ENCODE measurements around the gene SERF2. TPM values are rescaled to one million over a fixed set of nuclear protein-coding genes. Genes with fewer than 3 reads are reported as not detected.
"Not testable (repeated sequence)": the region's sequence is repeated elsewhere in the genome, so short reads cannot be mapped to it uniquely, and the experiment has no call there.

The SERF2 gene
- 400 TPM for total RNA-seq
- polyA plus RNA-seq, result 1,000 to 10,000 TPM; 1,866 to 2,414 (median 2,080) TPM

DNA sequence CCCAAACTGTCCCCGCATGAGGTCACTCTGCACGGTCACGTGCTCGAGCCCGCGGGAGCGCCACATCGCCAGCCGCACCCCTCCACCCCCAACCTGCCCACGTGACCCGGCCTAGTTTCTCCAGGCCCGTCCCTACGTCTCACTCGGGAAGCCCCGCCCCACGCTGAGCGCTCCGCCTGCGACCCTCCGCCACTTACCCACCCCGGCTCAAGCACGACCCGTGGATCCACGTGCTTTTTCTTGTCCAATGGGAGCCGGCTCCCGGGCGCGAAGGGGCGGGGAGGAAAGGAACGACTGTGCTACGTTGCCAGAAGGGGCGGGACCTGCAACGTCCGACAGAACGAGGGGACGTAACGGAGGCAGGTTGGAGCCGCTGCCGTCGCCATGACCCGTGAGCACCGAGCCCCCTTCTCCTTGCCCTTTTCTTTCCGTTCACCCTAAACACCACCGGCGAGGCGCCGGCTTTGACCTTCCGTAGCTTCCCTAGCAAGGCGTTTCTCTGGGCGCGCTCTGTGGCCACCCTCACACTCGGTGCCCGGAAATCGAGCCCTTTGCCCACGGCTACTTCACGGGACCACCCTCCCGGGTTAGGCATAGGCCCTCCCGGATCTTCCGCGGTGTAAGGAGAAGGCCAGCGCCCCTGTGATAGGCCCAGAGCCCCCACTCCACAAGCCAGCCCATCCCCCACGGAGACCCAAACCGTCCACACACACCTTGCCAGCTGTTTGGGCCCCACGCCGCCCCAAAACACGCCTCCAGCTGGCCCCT, at the start of gene SERF2:
SERF2 (plus strand) TSS at position 328 of the 768 bp plus-strand sequence; CDS start at position 385, 57 bp downstream.
- peak; percentile 97 to 100 (median 100) for DNase-seq
- H3K9me3 ChIP-seq (ENCODE audit: control insufficient read depth in 2 of 2, low read length in 2 of 2), result no peaks in the 10 kb centered on the region
- peaks cover 37% of the 10 kb centered on the region for H3K36me3 ChIP-seq (ENCODE audit: control insufficient read depth, insufficient read depth, low read length)
- H3K4me3 Mint-ChIP-seq, result peak within 1 kb of the TSS; percentile 96 to 100 (median 97)
- H3K27ac Mint-ChIP-seq, result peak within 1 kb of the TSS; percentile 86 to 99 (median 98)
- peak within 1 kb of the TSS; percentile 86 for H3K4me3 ChIP-seq (ENCODE audit: low read depth, low read length)
- H3K36me3 Mint-ChIP-seq, result peaks cover 25% of the 10 kb centered on the region
- H3K27me3 Mint-ChIP-seq, result no peaks in the 10 kb centered on the region
- H3K4me1 ChIP-seq (ENCODE audit: control insufficient read depth, insufficient read depth, low read length, poor library complexity, severe bottlenecking), result peaks cover 37% of the 10 kb centered on the region
- no peaks in the 10 kb centered on the region for H3K27me3 ChIP-seq (ENCODE audit: control insufficient read depth, insufficient read depth, low read length)
- H3K4me1 Mint-ChIP-seq, result peaks cover 0 to 57% (median 36%) of the 10 kb centered on the region in 4 donors
- peak; percentile 96 to 97 for ATAC-seq (ENCODE audit: low read depth in 2 of 2)
- peak within 1 kb of the TSS; percentile 96 for H3K27ac ChIP-seq (ENCODE audit: insufficient read depth, low read length, poor library complexity, severe bottlenecking)
- H3K9me3 Mint-ChIP-seq, result peaks cover 0 to 1% (median 0%) of the 10 kb centered on the region in 7 donors

DNA sequence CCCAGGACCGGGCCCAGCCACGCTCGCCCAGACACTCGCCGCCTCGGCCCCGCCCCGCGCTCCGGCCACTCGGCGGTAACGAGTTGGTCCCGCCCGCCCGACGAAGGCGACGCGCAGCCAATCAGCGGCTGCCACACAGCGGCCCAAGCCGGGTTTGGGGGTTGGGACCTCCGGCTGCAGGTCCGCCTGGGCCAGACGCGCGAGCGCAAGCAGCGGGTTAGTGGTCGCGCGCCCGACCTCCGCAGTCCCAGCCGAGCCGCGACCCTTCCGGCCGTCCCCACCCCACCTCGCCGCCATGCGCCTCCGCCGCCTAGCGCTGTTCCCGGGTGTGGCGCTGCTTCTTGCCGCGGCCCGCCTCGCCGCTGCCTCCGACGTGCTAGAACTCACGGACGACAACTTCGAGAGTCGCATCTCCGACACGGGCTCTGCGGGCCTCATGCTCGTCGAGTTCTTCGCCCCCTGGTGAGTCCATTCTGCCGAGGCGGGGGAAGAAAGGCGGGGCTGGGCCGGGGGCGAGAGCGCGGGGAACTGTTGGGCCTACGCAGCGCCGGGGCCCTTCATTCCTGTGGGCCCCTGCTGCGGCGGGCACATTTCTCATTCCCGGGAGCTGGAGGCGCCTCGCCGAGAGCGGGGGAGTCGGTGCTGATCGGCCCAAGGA, 45.7 kb upstream of the SERF2 start, which contains the start of gene PDIA3:
PDIA3 (plus strand) TSS at position 194 of the 658 bp plus-strand sequence; CDS start at position 296, 102 bp downstream.
- Histone ChIP-seq H3K4me3 (ENCODE audit: low read depth, low read length) (peak within 1 kb of the TSS; percentile 88), H3K4me1 (ENCODE audit: control insufficient read depth, insufficient read depth, low read length, poor library complexity, severe bottlenecking) (peaks cover 42% of the 10 kb centered on the region), H3K27ac (ENCODE audit: insufficient read depth, low read length, poor library complexity, severe bottlenecking) (peak within 1 kb of the TSS; percentile 86)
- not testable (repeated sequence) for H3K27me3 ChIP-seq (ENCODE audit: control insufficient read depth, insufficient read depth, low read length); H3K27me3 Mint-ChIP-seq; H3K9me3 ChIP-seq (ENCODE audit: control insufficient read depth in 2 of 2, low read length in 2 of 2); H3K9me3 Mint-ChIP-seq; H3K36me3 Mint-ChIP-seq; H3K36me3 ChIP-seq (ENCODE audit: control insufficient read depth, insufficient read depth, low read length)
- Mint-ChIP-seq H3K27ac (peak within 1 kb of the TSS; percentile 93 to 96 (median 94)), H3K4me1 (peaks cover 10 to 49% (median 34%) of the 10 kb centered on the region in 4 donors), H3K4me3 (peak within 1 kb of the TSS; percentile 90 to 99 (median 96))
- ATAC-seq (ENCODE audit: low read depth in 2 of 2), result peak; percentile 75 to 78
- peak; percentile 82 to 88 (median 85) for DNase-seq

DNA sequence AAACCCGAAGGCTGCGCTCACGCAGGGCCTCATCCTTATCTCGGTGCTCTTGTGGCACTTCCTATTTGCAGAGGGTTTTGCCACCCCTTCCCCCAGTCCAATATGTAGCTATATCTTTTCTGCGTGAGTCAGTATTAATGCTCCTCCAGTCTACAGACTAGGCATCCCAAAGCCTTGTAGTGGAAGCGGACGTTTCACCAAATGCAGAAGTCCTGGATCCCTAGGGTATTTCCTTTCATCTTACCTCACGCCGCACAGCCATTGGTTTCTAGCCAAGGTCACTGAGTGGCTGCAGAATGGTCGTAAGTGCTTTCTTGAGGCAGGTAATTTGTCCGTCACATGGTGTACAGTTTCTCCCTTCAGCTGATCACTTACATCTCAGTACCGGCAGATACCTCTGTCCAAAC, 45.2 kb upstream of the SERF2 start:
- not testable (repeated sequence) for H3K9me3 ChIP-seq (ENCODE audit: control insufficient read depth in 2 of 2, low read length in 2 of 2); H3K36me3 Mint-ChIP-seq; H3K27me3 Mint-ChIP-seq; H3K27me3 ChIP-seq (ENCODE audit: control insufficient read depth, insufficient read depth, low read length); H3K36me3 ChIP-seq (ENCODE audit: control insufficient read depth, insufficient read depth, low read length); H3K9me3 Mint-ChIP-seq
- Histone ChIP-seq H3K27ac (ENCODE audit: insufficient read depth, low read length, poor library complexity, severe bottlenecking) (peak overlapping the region; percentile 86), H3K4me3 (ENCODE audit: low read depth, low read length) (peak overlapping the region; percentile 88), H3K4me1 (ENCODE audit: control insufficient read depth, insufficient read depth, low read length, poor library complexity, severe bottlenecking) (peaks cover 46% of the 10 kb centered on the region)
- Mint-ChIP-seq H3K4me3 (peak overlapping the region; percentile 90 to 99 (median 96)), H3K27ac (peak overlapping the region; percentile 93 to 96 (median 94)), H3K4me1 (peaks cover 15 to 54% (median 37%) of the 10 kb centered on the region in 4 donors)
- DNase-seq, result peak in 1 of 3 donors; percentile 44
- ATAC-seq (ENCODE audit: low read depth in 2 of 2), result peak; percentile 44 to 50

DNA sequence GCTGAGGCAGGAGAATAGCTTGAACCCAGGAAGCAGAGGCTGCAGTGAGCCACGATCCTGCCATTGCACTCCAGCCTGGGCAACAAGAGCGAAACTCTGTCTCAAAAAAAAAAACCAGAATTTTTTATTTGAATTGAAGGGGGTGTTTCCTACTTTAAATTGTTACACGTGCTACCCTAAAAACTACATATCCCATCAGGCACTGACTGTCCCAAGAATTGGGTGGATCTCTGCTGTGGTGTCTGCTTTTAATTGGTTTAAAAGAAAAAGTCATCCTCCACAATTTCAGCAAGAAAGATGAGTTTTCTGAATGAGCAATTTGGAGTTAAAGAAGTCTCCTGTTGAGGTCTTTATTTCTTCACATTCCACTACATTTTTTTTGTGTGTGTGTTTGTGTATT, 43.7 kb upstream of the SERF2 start:
- Histone ChIP-seq H3K4me3 (ENCODE audit: low read depth, low read length) (peak overlapping the region; percentile 88), H3K4me1 (ENCODE audit: control insufficient read depth, insufficient read depth, low read length, poor library complexity, severe bottlenecking) (peaks cover 50% of the 10 kb centered on the region), H3K9me3 (ENCODE audit: control insufficient read depth in 2 of 2, low read length in 2 of 2) (no peaks in the 10 kb centered on the region), H3K27ac (ENCODE audit: insufficient read depth, low read length, poor library complexity, severe bottlenecking) (peak overlapping the region; percentile 86), H3K27me3 (ENCODE audit: control insufficient read depth, insufficient read depth, low read length) (no peaks in the 10 kb centered on the region), H3K36me3 (ENCODE audit: control insufficient read depth, insufficient read depth, low read length) (peaks cover 13% of the 10 kb centered on the region)
- Mint-ChIP-seq H3K4me1 (peaks cover 23 to 68% (median 47%) of the 10 kb centered on the region in 4 donors), H3K27ac (peak overlapping the region; percentile 76 to 93 (median 78)), H3K9me3 (no peaks in the 10 kb centered on the region), H3K36me3 (peaks cover 8% of the 10 kb centered on the region), H3K4me3 (peak overlapping the region; percentile 82 to 99 (median 94)), H3K27me3 (peaks cover 5% of the 10 kb centered on the region)
- ATAC-seq (ENCODE audit: low read depth in 2 of 2) (no peak), DNase-seq (peak in 2 of 3 donors; percentile 59 to 64)

DNA sequence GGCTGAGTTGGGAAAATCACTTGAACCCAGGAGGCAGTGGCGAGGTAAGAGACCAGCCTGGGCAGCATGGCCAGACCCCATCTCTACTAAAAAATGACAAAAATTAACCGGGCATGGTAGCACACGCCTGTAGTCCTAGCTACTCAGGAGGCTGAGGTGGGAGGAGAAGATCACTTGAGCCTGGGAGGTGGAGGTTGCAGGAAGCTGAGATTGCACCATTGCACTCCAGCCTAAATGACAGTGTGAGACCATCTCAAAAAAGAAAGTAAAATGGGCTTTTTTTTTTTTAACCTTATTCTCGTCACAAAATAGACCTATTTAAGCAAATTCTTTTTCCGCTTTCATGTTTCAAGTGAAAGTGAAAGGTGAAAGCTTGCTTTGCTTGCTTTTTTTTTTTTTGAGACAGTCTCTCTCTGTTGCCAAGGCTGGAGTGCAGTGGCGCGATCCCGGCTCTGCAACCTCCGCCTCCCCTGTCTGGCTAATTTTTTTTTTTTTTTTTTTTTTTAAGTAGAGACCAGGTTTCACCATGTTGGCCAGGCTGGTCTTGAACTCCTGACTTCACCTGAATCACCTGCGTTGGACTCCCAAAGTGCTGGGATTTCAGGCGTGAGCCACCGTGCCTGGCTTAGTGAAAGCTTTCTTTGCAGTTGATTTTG, 42.3 kb upstream of the SERF2 start:
- H3K4me3 ChIP-seq (ENCODE audit: low read depth, low read length), result peak overlapping the region; percentile 82
- H3K27ac ChIP-seq (ENCODE audit: insufficient read depth, low read length, poor library complexity, severe bottlenecking), result peak overlapping the region; percentile 80
- peaks cover 50% of the 10 kb centered on the region for H3K4me1 ChIP-seq (ENCODE audit: control insufficient read depth, insufficient read depth, low read length, poor library complexity, severe bottlenecking)
- H3K27me3 Mint-ChIP-seq, result peaks cover 5% of the 10 kb centered on the region
- peaks cover 11% of the 10 kb centered on the region for H3K36me3 Mint-ChIP-seq
- peaks cover 24 to 70% (median 44%) of the 10 kb centered on the region in 4 donors for H3K4me1 Mint-ChIP-seq
- peak overlapping the region; percentile 78 to 98 (median 86) for H3K4me3 Mint-ChIP-seq
- H3K27me3 ChIP-seq (ENCODE audit: control insufficient read depth, insufficient read depth, low read length), result no peaks in the 10 kb centered on the region
- H3K9me3 ChIP-seq (ENCODE audit: control insufficient read depth in 2 of 2, low read length in 2 of 2), result no peaks in the 10 kb centered on the region
- DNase-seq, result peak; percentile 34 to 89 (median 83)
- H3K27ac Mint-ChIP-seq, result peak overlapping the region; percentile 40 to 90 (median 88)
- peaks cover 26% of the 10 kb centered on the region for H3K36me3 ChIP-seq (ENCODE audit: control insufficient read depth, insufficient read depth, low read length)
- no peaks in the 10 kb centered on the region for H3K9me3 Mint-ChIP-seq
- ATAC-seq (ENCODE audit: low read depth in 2 of 2), result peak; percentile 49 to 52

DNA sequence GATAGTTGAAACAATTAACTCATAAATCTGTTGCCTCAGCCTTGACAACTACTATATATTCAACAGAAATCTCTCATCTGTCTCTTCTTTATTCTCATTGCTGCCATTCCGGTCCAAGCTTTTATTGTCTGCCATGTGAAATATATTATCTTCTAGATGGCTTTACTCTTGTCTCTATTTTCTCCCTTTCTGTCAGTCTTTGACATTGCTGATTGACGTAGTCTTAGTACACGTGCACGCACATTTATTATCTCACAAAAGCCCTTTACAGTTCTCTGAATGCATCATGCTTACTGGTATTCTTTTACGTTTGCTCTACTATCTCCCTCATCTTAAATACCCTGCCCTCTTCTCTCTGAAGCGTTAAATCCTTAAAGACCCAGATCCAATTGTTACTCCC, 40.2 kb upstream of the SERF2 start:
- no peak overlapping the region for H3K27ac ChIP-seq (ENCODE audit: insufficient read depth, low read length, poor library complexity, severe bottlenecking)
- Mint-ChIP-seq H3K4me3 (peak overlapping the region; percentile 1 to 90 (median 60)), H3K36me3 (peaks cover 19% of the 10 kb centered on the region), H3K4me1 (peaks cover 29 to 68% (median 40%) of the 10 kb centered on the region in 4 donors), H3K9me3 (no peaks in the 10 kb centered on the region), H3K27ac (peak overlapping the region in 2 of 3 donors; percentile 1 to 67), H3K27me3 (peaks cover 3% of the 10 kb centered on the region)
- H3K4me3 ChIP-seq (ENCODE audit: low read depth, low read length), result no peak overlapping the region
- peaks cover 44% of the 10 kb centered on the region for H3K4me1 ChIP-seq (ENCODE audit: control insufficient read depth, insufficient read depth, low read length, poor library complexity, severe bottlenecking)
- ATAC-seq (ENCODE audit: low read depth in 2 of 2), result no peak
- H3K36me3 ChIP-seq (ENCODE audit: control insufficient read depth, insufficient read depth, low read length), result peaks cover 43% of the 10 kb centered on the region
- no peak for DNase-seq
- H3K27me3 ChIP-seq (ENCODE audit: control insufficient read depth, insufficient read depth, low read length), result no peaks in the 10 kb centered on the region
- H3K9me3 ChIP-seq (ENCODE audit: control insufficient read depth in 2 of 2, low read length in 2 of 2), result no peaks in the 10 kb centered on the region

DNA sequence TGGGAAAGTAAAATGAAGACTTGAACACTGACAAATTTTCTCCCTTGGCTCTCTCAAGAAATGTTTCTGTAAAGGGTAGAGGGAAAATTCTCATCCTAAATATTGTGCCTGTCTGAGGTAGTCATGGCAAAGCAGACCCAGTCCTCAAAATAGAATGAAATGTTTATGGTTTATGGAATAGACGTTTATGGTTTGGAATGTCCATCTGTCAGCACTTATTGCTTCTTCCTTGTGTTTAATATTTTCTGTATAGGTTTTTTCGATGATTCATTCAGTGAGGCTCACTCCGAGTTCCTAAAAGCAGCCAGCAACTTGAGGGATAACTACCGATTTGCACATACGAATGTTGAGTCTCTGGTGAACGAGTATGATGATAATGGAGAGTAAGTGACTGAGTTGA, 29.3 kb upstream of the SERF2 start:
- Histone ChIP-seq H3K27me3 (ENCODE audit: control insufficient read depth, insufficient read depth, low read length) (no peaks in the 10 kb centered on the region), H3K9me3 (ENCODE audit: control insufficient read depth in 2 of 2, low read length in 2 of 2) (no peaks in the 10 kb centered on the region), H3K27ac (ENCODE audit: insufficient read depth, low read length, poor library complexity, severe bottlenecking) (no peak overlapping the region), H3K36me3 (ENCODE audit: control insufficient read depth, insufficient read depth, low read length) (peaks cover 88% of the 10 kb centered on the region), H3K4me3 (ENCODE audit: low read depth, low read length) (no peak overlapping the region), H3K4me1 (ENCODE audit: control insufficient read depth, insufficient read depth, low read length, poor library complexity, severe bottlenecking) (no peaks in the 10 kb centered on the region)
- peaks cover 0 to 17% (median 4%) of the 10 kb centered on the region in 4 donors for H3K4me1 Mint-ChIP-seq
- no peaks in the 10 kb centered on the region for H3K9me3 Mint-ChIP-seq
- DNase-seq, result no peak
- ATAC-seq (ENCODE audit: low read depth in 2 of 2), result no peak
- peak overlapping the region in 1 of 3 donors; percentile 49 for H3K27ac Mint-ChIP-seq
- H3K36me3 Mint-ChIP-seq, result peaks cover 29% of the 10 kb centered on the region
- no peak overlapping the region for H3K4me3 Mint-ChIP-seq
- H3K27me3 Mint-ChIP-seq, result no peaks in the 10 kb centered on the region

All from CD4-positive, CD25-positive, alpha-beta regulatory T cell (primary cell).